Subcutaneous adipose tissue (tissue), 4 donors: ENCODE measurements around the gene RNF40. TPM values are rescaled to one million over a fixed set of nuclear protein-coding genes. Genes with fewer than 3 reads are reported as not detected.

Source experiments
- CTCF ChIP-seq: fragments of 450-650 bp; IDR thresholded peaks from one replicate; pipeline ENCODE4 v1.5.1; 2016; ENCODE audit warnings: low read depth, mild to moderate bottlenecking, control low read depth, antibody characterized with exemption, moderate library complexity
- small RNA-seq: library from RNA; depleted of rRNA; stranded (forward); fragments of <200 nt; gene quantifications from one replicate; pipeline ENCODE3, GENCODE V24; 2016
- total RNA-seq, 4 donors: library from RNA; depleted of rRNA; stranded (reverse); fragments of >200 nt; gene quantifications; one replicate each; pipeline ENCODE4 v1.1.0, GENCODE V29; 2016

Gene RNF40
- total RNA-seq, 4 donors from 2014 or later: 37.8 to 78.7 (median 54.2) TPM

- no peak for TF ChIP-seq CTCF
Observed at GRCh38 chr16:30808146-30808545, 46.0 kb downstream of the RNF40 start.

- TF ChIP-seq CTCF: no peak
Observed at GRCh38 chr16:30813821-30814189, 51.7 kb downstream of the RNF40 start.

GRCh38 chr16:30816769-30817168 lies 54.6 kb downstream of the RNF40 start:
- no peak for TF ChIP-seq CTCF

GRCh38 chr16:30820952-30821421 lies 58.9 kb downstream of the RNF40 start:
- no peak for TF ChIP-seq CTCF

GRCh38 chr16:30821891-30822290 lies 59.8 kb downstream of the RNF40 start:
- no peak for TF ChIP-seq CTCF

Small RNAs within 50 kb of the gene (small RNA-seq; reads per million reads assigned to genes)
- not detected for gene RF00017

Other genes starting within 250 kb of the RNF40 start
- gene ZNF768, start 235.8 kb upstream of the RNF40 start, total RNA-seq: 10 to 100 TPM; 11.7 to 43.9 (median 19.2) TPM
- gene ZNF747, start 227.5 kb upstream of the RNF40 start, total RNA-seq: 10 to 100 TPM in 2 of 4 donors, 1 to 10 TPM in 2; 7.8 to 12.1 (median 10.1) TPM
- gene ZNF764, start 203.9 kb upstream of the RNF40 start, total RNA-seq: 10 to 100 TPM in 1 of 4 donors, 1 to 10 TPM in 3; 3.6 to 11.3 (median 4.9) TPM
- gene ZNF688, start 190.6 kb upstream of the RNF40 start, total RNA-seq: 10 to 100 TPM; 15.1 to 24.7 (median 17.0) TPM
- 1 to 10 TPM; 2.9 to 8.4 (median 6.6) TPM for gene ZNF785, start 176.6 kb upstream of the RNF40 start, total RNA-seq
- 1 to 10 TPM; 5.3 to 9.8 (median 7.4) TPM for gene ZNF689, start 151.9 kb upstream of the RNF40 start, total RNA-seq
- gene PRR14, start 111.4 kb upstream of the RNF40 start, total RNA-seq: 10 to 100 TPM; 16.0 to 46.0 (median 22.1) TPM
- gene FBRS, start 103.9 kb upstream of the RNF40 start, total RNA-seq: 10 to 100 TPM in 3 of 4 donors, 1 to 10 TPM in 1; 8.0 to 25.8 (median 16.3) TPM
- gene SRCAP, start 63.2 kb upstream of the RNF40 start, total RNA-seq: 10 to 100 TPM; 14.1 to 33.7 (median 20.0) TPM
- 10 to 100 TPM; 17.8 to 27.5 (median 21.6) TPM for gene PHKG2, start 13.9 kb upstream of the RNF40 start, total RNA-seq
- gene CFAP119, start 260 bp upstream of the RNF40 start, total RNA-seq: 1 to 10 TPM in 3 of 4 donors, not detected in 1; 1.9 to 6.2 (median 2.7) TPM
- gene ZNF629, start 24.9 kb downstream of the RNF40 start, total RNA-seq: 10 to 100 TPM in 1 of 4 donors, 1 to 10 TPM in 3; 6.6 to 13.4 (median 9.0) TPM
- gene BCL7C, start 131.8 kb downstream of the RNF40 start, total RNA-seq: 10 to 100 TPM; 15.3 to 34.9 (median 24.3) TPM
- 1 to 10 TPM in 2 of 4 donors, under 1 TPM in 1, not detected in 1; 0.85 to 2.9 (median 2.8) TPM for gene CTF1, start 134.3 kb downstream of the RNF40 start, total RNA-seq
- 1 to 10 TPM; 2.4 to 6.2 (median 4.2) TPM for gene FBXL19, start 161.2 kb downstream of the RNF40 start, total RNA-seq
- gene ORAI3, start 186.7 kb downstream of the RNF40 start, total RNA-seq: 10 to 100 TPM; 13.4 to 41.1 (median 36.3) TPM
- 10 to 100 TPM in 1 of 4 donors, 1 to 10 TPM in 3; 3.9 to 10.5 (median 5.3) TPM for gene SETD1A, start 195.4 kb downstream of the RNF40 start, total RNA-seq
- gene HSD3B7, start 222.9 kb downstream of the RNF40 start, total RNA-seq: 10 to 100 TPM; 18.3 to 73.8 (median 30.0) TPM
- gene STX1B, start 248.3 kb downstream of the RNF40 start, total RNA-seq: 1 to 10 TPM in 2 of 4 donors, under 1 TPM in 2; 0.49 to 2.2 (median 0.90) TPM